HEK293 (cell line): Measurements from ENCODE around the gene ADAMTS19.

Experiments used
- CTCF ChIA-PET: fragments of 350-600 bp; formaldehyde crosslinking; extraction: SDS; loops from one replicate; lab custom pipeline; 2021; ENCODE audit warnings: antibody characterized with exemption; lab: Yijun Ruan, JAX
- POLR2A ChIA-PET: fragments of 300-600 bp; formaldehyde crosslinking; extraction: SDS; loops from one replicate; lab custom pipeline; 2020; ENCODE audit warnings: antibody characterized with exemption, inconsistent platforms; lab: Yijun Ruan, JAX
- H3K27ac ChIP-seq: fragments of 200-500 bp; sonication (Bioruptor generic); 2 replicates; pipeline ENCODE4 v1.5.1; 2014; ENCODE audit warnings: low read depth, low read length, control low read depth, inconsistent platforms; ENCODE audit errors: extremely low read depth
- H3K36me3 ChIP-seq, 2 experiments: fragments of 200-500 bp in 1 of 2; sonication (Bioruptor generic) in 1 of 2; 1 replicate in 1 of 2; 2 replicates in 1 of 2; pipeline ENCODE4 v1.5.1; 2014 to 2017; ENCODE audit warnings: inconsistent platforms in 2 of 2, low read length in 2 of 2; ENCODE audit not compliant: control insufficient read depth in 2 of 2, insufficient read depth in 1 of 2
- H3K4me1 ChIP-seq: fragments of 200-500 bp; sonication (Bioruptor generic); 2 replicates; pipeline ENCODE4 v1.5.1; 2014; ENCODE audit warnings: mild to moderate bottlenecking, low read length, inconsistent platforms; ENCODE audit not compliant: control insufficient read depth, insufficient read depth
- H3K4me3 ChIP-seq: 2 replicates; pipeline ENCODE4 v1.5.1; 2011; ENCODE audit warnings: low read depth, mild to moderate bottlenecking, control low read depth, low read length, moderate library complexity
- H3K9me3 ChIP-seq: fragments of 200-500 bp; sonication (Bioruptor generic); 2 replicates; pipeline ENCODE4 v1.5.1; 2014; ENCODE audit warnings: low read depth, low read length, inconsistent platforms; ENCODE audit not compliant: control insufficient read depth, insufficient read depth
- HIC1 ChIP-seq: fragments of 450-650 bp; formaldehyde crosslinking; IDR thresholded peaks from 2 replicates; pipeline ENCODE4 v1.5.1; 2016; ENCODE audit warnings: missing biosample characterization, missing genetic modification characterization
- KLF16 ChIP-seq: fragments of 450-650 bp; formaldehyde crosslinking; IDR thresholded peaks from 2 replicates; pipeline ENCODE4 v1.5.1; 2017; ENCODE audit warnings: missing biosample characterization, missing genetic modification characterization
- ZBTB20 ChIP-seq: fragments of 450-650 bp; formaldehyde crosslinking; IDR thresholded peaks from 2 replicates; pipeline ENCODE4 v1.5.1; 2016; ENCODE audit warnings: missing biosample characterization, missing genetic modification characterization
- ZBTB8A ChIP-seq: fragments of 450-650 bp; formaldehyde crosslinking; IDR thresholded peaks from 2 replicates; pipeline ENCODE4 v1.5.1; 2016; ENCODE audit warnings: missing biosample characterization, missing genetic modification characterization
- ZNF138 ChIP-seq: fragments of 450-650 bp; formaldehyde crosslinking; IDR thresholded peaks from 2 replicates; pipeline ENCODE4 v1.5.1; 2016; ENCODE audit warnings: missing biosample characterization, missing genetic modification characterization, borderline replicate concordance
- ZNF155 ChIP-seq: fragments of 450-650 bp; formaldehyde crosslinking; IDR thresholded peaks from 2 replicates; pipeline ENCODE4 v1.5.1; 2016; ENCODE audit warnings: missing biosample characterization, missing genetic modification characterization
- ZNF221 ChIP-seq: fragments of 450-650 bp; formaldehyde crosslinking; IDR thresholded peaks from 2 replicates; pipeline ENCODE4 v1.5.1; 2017; ENCODE audit warnings: missing biosample characterization, missing genetic modification characterization, borderline replicate concordance
- ZNF280C ChIP-seq: fragments of 450-650 bp; formaldehyde crosslinking; IDR thresholded peaks from 2 replicates; pipeline ENCODE4 v1.5.1; 2016; ENCODE audit warnings: missing biosample characterization, missing genetic modification characterization
- ZNF426 ChIP-seq: fragments of 450-650 bp; formaldehyde crosslinking; IDR thresholded peaks from 2 replicates; pipeline ENCODE4 v1.5.1; 2017; ENCODE audit warnings: missing biosample characterization, missing genetic modification characterization, mild to moderate bottlenecking, inconsistent platforms, moderate library complexity
- ZNF488 ChIP-seq: fragments of 450-650 bp; formaldehyde crosslinking; IDR thresholded peaks from 2 replicates; pipeline ENCODE4 v1.5.1; 2016; ENCODE audit warnings: missing biosample characterization, missing genetic modification characterization
- ZNF560 ChIP-seq: fragments of 450-650 bp; formaldehyde crosslinking; IDR thresholded peaks from 2 replicates; pipeline ENCODE4 v1.5.1; 2017; ENCODE audit warnings: missing biosample characterization, missing genetic modification characterization, borderline replicate concordance
- ZNF624 ChIP-seq: fragments of 450-650 bp; formaldehyde crosslinking; IDR thresholded peaks from 2 replicates; pipeline ENCODE4 v1.5.1; 2017; ENCODE audit warnings: missing biosample characterization, missing genetic modification characterization
- ZNF677 ChIP-seq: fragments of 450-650 bp; IDR thresholded peaks from 2 replicates; pipeline ENCODE4 v1.5.0; 2018; ENCODE audit warnings: missing biosample characterization, mild to moderate bottlenecking, missing genetic modification characterization, moderate library complexity
- ZNF791 ChIP-seq: fragments of 450-650 bp; formaldehyde crosslinking; IDR thresholded peaks from 2 replicates; pipeline ENCODE4 v1.5.1; 2016; ENCODE audit warnings: missing biosample characterization, missing genetic modification characterization
- ZNF837 ChIP-seq: fragments of 450-650 bp; formaldehyde crosslinking; IDR thresholded peaks from 2 replicates; pipeline ENCODE4 v1.5.1; 2016; ENCODE audit warnings: missing biosample characterization, missing genetic modification characterization

Gene ADAMTS19

GRCh38 chr5:129496421-129496820 lies 36.3 kb downstream of the ADAMTS19 start:
- Histone ChIP-seq H3K4me1 (no peaks in the 10 kb centered on the region), H3K27ac (no peak overlapping the region), H3K9me3 (no peaks in the 10 kb centered on the region), H3K36me3 (no peaks in the 10 kb centered on the region), H3K4me3 (no peak overlapping the region)
- CTCF ChIA-PET, result interaction anchor here (1.1 kb wide), 1 partner anchor 65 kb away, joined by 3 read pairs; no protein-coding TSS in a partner anchor
- no peak for TF ChIP-seq ZNF791 (tag by site-specific recombination)
- TF ChIP-seq ZNF837 (tag by site-specific recombination), result no peak
- no peak for TF ChIP-seq ZNF138
- no peak for TF ChIP-seq ZNF560
- TF ChIP-seq ZNF488 (tag by site-specific recombination), result no peak
- TF ChIP-seq ZNF426 (tag by site-specific recombination), result no peak
- no peak for TF ChIP-seq KLF16 (tag by site-specific recombination)
- no peak for TF ChIP-seq ZNF155 (tag by site-specific recombination)
- POLR2A ChIA-PET, result no interaction called here

DNA sequence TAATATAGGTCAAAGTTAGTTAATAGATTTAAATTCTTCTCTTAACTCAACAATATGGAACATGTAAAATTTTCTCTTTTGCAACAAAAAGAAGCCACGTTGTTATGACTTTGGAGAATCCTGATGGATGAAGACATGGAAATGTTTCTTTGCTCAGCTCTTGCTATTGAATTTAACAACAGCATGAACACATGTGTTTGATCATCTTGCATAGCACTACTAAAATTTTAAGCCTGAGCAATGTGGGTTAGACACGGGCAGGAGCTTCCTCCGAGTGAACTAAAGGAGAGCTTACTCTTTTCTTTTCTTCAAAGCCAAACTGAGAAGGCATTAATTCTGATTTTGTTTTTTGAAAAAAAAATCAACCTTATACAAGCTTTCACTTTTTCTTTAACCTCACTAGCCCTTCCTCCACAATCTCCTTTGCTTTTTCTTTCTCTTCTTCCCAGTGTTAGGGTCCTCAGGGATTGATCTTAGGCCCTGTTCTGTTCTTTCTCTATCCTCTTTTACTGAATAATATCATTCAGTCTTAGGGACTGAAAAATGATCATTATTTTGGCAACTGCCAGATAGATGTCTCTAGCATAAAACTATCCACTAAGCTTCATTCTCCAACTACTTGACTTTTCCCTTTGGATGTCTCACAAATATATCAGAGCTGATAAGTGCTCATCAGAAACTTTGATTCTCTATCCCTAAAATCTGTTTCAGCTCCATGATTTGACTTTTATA lies 36.9 kb downstream of the ADAMTS19 start:
- no peak overlapping the region for H3K4me3 ChIP-seq
- no peaks in the 10 kb centered on the region for H3K9me3 ChIP-seq
- H3K36me3 ChIP-seq, result no peaks in the 10 kb centered on the region
- POLR2A ChIA-PET, result no interaction called here
- CTCF ChIA-PET, result interaction anchor here (1.1 kb wide), 2 partner anchors 66 to 271 kb away, joined by 3 read pairs; no protein-coding TSS in a partner anchor
- TF ChIP-seq ZNF677 (tag by site-specific recombination), result no peak
- TF ChIP-seq HIC1 (tag by site-specific recombination), result no peak
- TF ChIP-seq ZNF221 (tag by site-specific recombination), result no peak
- no peak for TF ChIP-seq ZBTB20 (tag by site-specific recombination)
- no peak for TF ChIP-seq ZNF280C (tag by site-specific recombination)
- no peaks in the 10 kb centered on the region for H3K4me1 ChIP-seq
- H3K27ac ChIP-seq, result no peak overlapping the region

DNA sequence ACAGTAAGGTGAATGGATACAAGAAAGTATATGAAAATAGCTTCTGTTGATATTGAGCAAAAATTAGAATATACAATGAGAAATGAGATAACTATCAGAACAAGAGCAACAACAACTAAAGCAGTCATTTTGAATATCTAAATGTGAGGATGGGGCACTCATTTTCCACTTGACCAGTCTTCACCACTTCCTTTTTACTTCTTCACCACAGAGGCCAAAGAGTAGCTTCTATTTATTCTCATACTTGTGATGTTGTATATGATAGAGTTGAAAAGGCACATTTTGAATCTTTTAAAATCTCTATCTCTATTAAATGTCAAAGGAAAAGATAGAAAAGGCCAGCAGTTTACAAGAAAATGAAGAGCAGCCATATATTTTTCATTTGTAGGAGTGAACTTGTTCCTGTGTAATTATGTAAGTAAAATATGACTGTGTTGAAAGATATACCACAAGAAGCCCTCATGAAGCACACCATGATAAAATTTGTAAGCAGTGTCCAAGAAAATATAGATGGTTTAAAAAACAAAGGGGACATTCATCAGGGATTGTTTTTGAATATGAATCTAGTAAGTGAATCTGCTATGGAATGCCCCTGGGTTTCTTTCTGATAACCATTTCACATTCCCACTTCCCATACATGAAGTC lies 39.2 kb downstream of the ADAMTS19 start:
- TF ChIP-seq ZBTB8A (tag by site-specific recombination) (no peak), ZNF624 (no peak)
- ChIA-PET CTCF (interaction anchor here (0.7 to 0.9 kb wide), 2 partner anchors 272 to 357 kb away, joined by 3 to 4 read pairs; no protein-coding TSS in a partner anchor), POLR2A (no interaction called here)
- Histone ChIP-seq H3K4me1 (no peaks in the 10 kb centered on the region), H3K4me3 (no peak overlapping the region), H3K27ac (no peak overlapping the region), H3K36me3 (no peaks in the 10 kb centered on the region), H3K9me3 (no peaks in the 10 kb centered on the region)
